ENCODE results near the gene ENDOD1.

GRCh38 chr11:95135155-95135554 is 45.5 kb downstream of the ENDOD1 start:
- no peak for TF ChIP-seq POU2F2 (IDR thresholded peaks at IDR 0.05; ENCODE audit: low read depth, low read length)
- no peak for TF ChIP-seq POLR2A (IDR thresholded peaks at IDR 0.05; ENCODE audit: low read depth, low read length)
- no peak for TF ChIP-seq SPI1 (IDR thresholded peaks at IDR 0.05; ENCODE audit: low read depth, low read length)

Measured in GM12891 (cell line).